HEK293 (cell line): ENCODE measurements around the gene SHISAL2A.

Experiments used
- CTCF ChIA-PET: fragments of 350-600 bp; formaldehyde crosslinking; extraction: SDS; loops from one replicate; lab custom pipeline; 2021; ENCODE audit warnings: antibody characterized with exemption; lab: Yijun Ruan, JAX
- POLR2A ChIA-PET: fragments of 300-600 bp; formaldehyde crosslinking; extraction: SDS; loops from one replicate; lab custom pipeline; 2020; ENCODE audit warnings: antibody characterized with exemption, inconsistent platforms; lab: Yijun Ruan, JAX
- H3K27ac ChIP-seq: fragments of 200-500 bp; sonication (Bioruptor generic); 2 replicates; pipeline ENCODE4 v1.5.1; 2014; ENCODE audit warnings: low read depth, low read length, control low read depth, inconsistent platforms; ENCODE audit errors: extremely low read depth
- H3K36me3 ChIP-seq, 2 experiments: fragments of 200-500 bp in 1 of 2; sonication (Bioruptor generic) in 1 of 2; 1 replicate in 1 of 2; 2 replicates in 1 of 2; pipeline ENCODE4 v1.5.1; 2014 to 2017; ENCODE audit warnings: inconsistent platforms in 2 of 2, low read length in 2 of 2; ENCODE audit not compliant: control insufficient read depth in 2 of 2, insufficient read depth in 1 of 2
- H3K4me1 ChIP-seq: fragments of 200-500 bp; sonication (Bioruptor generic); 2 replicates; pipeline ENCODE4 v1.5.1; 2014; ENCODE audit warnings: mild to moderate bottlenecking, low read length, inconsistent platforms; ENCODE audit not compliant: control insufficient read depth, insufficient read depth
- H3K4me3 ChIP-seq: 2 replicates; pipeline ENCODE4 v1.5.1; 2011; ENCODE audit warnings: low read depth, mild to moderate bottlenecking, control low read depth, low read length, moderate library complexity
- H3K9me3 ChIP-seq: fragments of 200-500 bp; sonication (Bioruptor generic); 2 replicates; pipeline ENCODE4 v1.5.1; 2014; ENCODE audit warnings: low read depth, low read length, inconsistent platforms; ENCODE audit not compliant: control insufficient read depth, insufficient read depth
- KLF16 ChIP-seq: fragments of 450-650 bp; formaldehyde crosslinking; IDR thresholded peaks from 2 replicates; pipeline ENCODE4 v1.5.1; 2017; ENCODE audit warnings: missing biosample characterization, missing genetic modification characterization
- MYNN ChIP-seq: fragments of 450-650 bp; formaldehyde crosslinking; IDR thresholded peaks from 2 replicates; pipeline ENCODE4 v1.5.1; 2016; ENCODE audit warnings: missing biosample characterization, missing genetic modification characterization, borderline replicate concordance
- SCRT1 ChIP-seq: fragments of 450-650 bp; formaldehyde crosslinking; IDR thresholded peaks from 2 replicates; pipeline ENCODE4 v1.5.1; 2016; ENCODE audit warnings: missing biosample characterization, missing genetic modification characterization, borderline replicate concordance
- SETDB1 ChIP-seq: IDR thresholded peaks from one replicate; pipeline ENCODE4 v1.6.1; 2017; ENCODE audit warnings: mild to moderate bottlenecking, low read length, moderate library complexity, mixed read lengths; ENCODE audit not compliant: insufficient read length
- ZBTB1 ChIP-seq: fragments of 450-650 bp; formaldehyde crosslinking; IDR thresholded peaks from 2 replicates; pipeline ENCODE4 v1.5.1; 2016; ENCODE audit warnings: missing biosample characterization, missing genetic modification characterization
- ZBTB21 ChIP-seq: fragments of 450-650 bp; formaldehyde crosslinking; IDR thresholded peaks from 2 replicates; pipeline ENCODE4 v1.5.1; 2017; ENCODE audit warnings: missing biosample characterization, missing genetic modification characterization
- ZFP3 ChIP-seq: fragments of 450-650 bp; formaldehyde crosslinking; IDR thresholded peaks from 2 replicates; pipeline ENCODE4 v1.5.1; 2016; ENCODE audit warnings: low read depth, missing biosample characterization, missing genetic modification characterization
- ZFP41 ChIP-seq: fragments of 450-650 bp; formaldehyde crosslinking; IDR thresholded peaks from 2 replicates; pipeline ENCODE4 v1.5.1; 2016; ENCODE audit warnings: missing biosample characterization, missing genetic modification characterization, borderline replicate concordance
- ZFP69B ChIP-seq: fragments of 450-650 bp; formaldehyde crosslinking; IDR thresholded peaks from 2 replicates; pipeline ENCODE4 v1.5.1; 2016; ENCODE audit warnings: missing biosample characterization, missing genetic modification characterization
- ZNF155 ChIP-seq: fragments of 450-650 bp; formaldehyde crosslinking; IDR thresholded peaks from 2 replicates; pipeline ENCODE4 v1.5.1; 2016; ENCODE audit warnings: missing biosample characterization, missing genetic modification characterization
- ZNF184 ChIP-seq: fragments of 450-650 bp; IDR thresholded peaks from 2 replicates; pipeline ENCODE4 v1.5.1; 2018; ENCODE audit warnings: missing biosample characterization, mild to moderate bottlenecking, missing genetic modification characterization
- ZNF2 ChIP-seq: fragments of 450-650 bp; formaldehyde crosslinking; IDR thresholded peaks from 2 replicates; pipeline ENCODE4 v1.5.1; 2016; ENCODE audit warnings: missing biosample characterization, missing genetic modification characterization
- ZNF23 ChIP-seq: fragments of 450-650 bp; formaldehyde crosslinking; IDR thresholded peaks from 2 replicates; pipeline ENCODE4 v1.5.1; 2016; ENCODE audit warnings: missing biosample characterization, missing genetic modification characterization, borderline replicate concordance
- ZNF24 ChIP-seq: fragments of 450-650 bp; formaldehyde crosslinking; IDR thresholded peaks from 2 replicates; pipeline ENCODE4 v1.5.1; 2016; ENCODE audit warnings: missing biosample characterization, missing genetic modification characterization
- ZNF274 ChIP-seq, 2 experiments: fragments of 200-500 bp in 1 of 2; fragments of 450-650 bp in 1 of 2; sonication (Bioruptor generic) in 1 of 2; formaldehyde crosslinking in 1 of 2; IDR thresholded peaks; 2 replicates each; pipeline versions ENCODE4 v1.5.1 to v1.6.1; 2014 to 2016; ENCODE audit warnings: borderline replicate concordance in 1 of 2, inconsistent platforms in 1 of 2, low read length in 1 of 2, missing biosample characterization in 1 of 2, missing genetic modification characterization in 1 of 2
- ZNF426 ChIP-seq: fragments of 450-650 bp; formaldehyde crosslinking; IDR thresholded peaks from 2 replicates; pipeline ENCODE4 v1.5.1; 2017; ENCODE audit warnings: missing biosample characterization, missing genetic modification characterization, mild to moderate bottlenecking, inconsistent platforms, moderate library complexity
- ZNF664 ChIP-seq: fragments of 450-650 bp; formaldehyde crosslinking; IDR thresholded peaks from 2 replicates; pipeline ENCODE4 v1.5.1; 2016; ENCODE audit warnings: missing biosample characterization, missing genetic modification characterization
- ZNF791 ChIP-seq: fragments of 450-650 bp; formaldehyde crosslinking; IDR thresholded peaks from 2 replicates; pipeline ENCODE4 v1.5.1; 2016; ENCODE audit warnings: missing biosample characterization, missing genetic modification characterization
- TF ChIP-seq, protein P1 (sequence below): fragments of 450-650 bp; IDR thresholded peaks from 2 replicates; pipeline ENCODE4 v1.5.1; 2018; ENCODE audit warnings: missing biosample characterization, missing genetic modification characterization
- TF ChIP-seq, protein P2 (sequence below): fragments of 450-650 bp; formaldehyde crosslinking; IDR thresholded peaks from 2 replicates; pipeline ENCODE4 v1.5.1; 2016; ENCODE audit warnings: missing biosample characterization, missing genetic modification characterization
- TF ChIP-seq, protein P3 (sequence below): fragments of 450-650 bp; formaldehyde crosslinking; IDR thresholded peaks from 2 replicates; pipeline ENCODE4 v1.5.1; 2017; ENCODE audit warnings: missing biosample characterization, mild to moderate bottlenecking, missing genetic modification characterization, moderate library complexity
- TF ChIP-seq, protein P4 (sequence below): IDR thresholded peaks from 2 replicates; pipeline ENCODE4 v1.6.1; 2011; ENCODE audit warnings: mild to moderate bottlenecking, low read depth, low read length, borderline replicate concordance

The SHISAL2A gene

DNA sequence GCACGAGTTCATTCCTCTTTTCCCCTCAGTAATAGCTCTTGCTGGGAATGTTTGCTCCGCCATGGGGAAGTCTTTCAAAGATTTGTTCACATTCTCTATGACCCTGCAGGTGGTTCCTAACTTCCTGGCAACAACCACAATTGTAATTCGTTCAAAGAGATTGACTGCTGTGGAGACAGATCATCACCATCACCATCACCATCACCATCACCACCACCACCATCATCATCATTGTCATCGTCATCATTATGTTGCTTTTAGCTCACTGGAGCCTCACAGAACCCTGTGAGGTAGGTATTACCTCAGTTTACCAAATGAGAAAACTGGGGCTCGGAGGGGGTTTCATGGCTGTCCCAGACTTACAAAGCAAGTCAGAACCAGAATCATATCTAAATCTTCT, 34.3 kb downstream of the SHISAL2A start:
- no peaks in the 10 kb centered on the region for H3K9me3 ChIP-seq
- peaks cover 2% of the 10 kb centered on the region; the same call in 1 of the 2 replicates for H3K4me1 ChIP-seq
- H3K4me3 ChIP-seq, result no peak overlapping the region
- ChIA-PET CTCF (interaction anchor here (1.2 kb wide), 1 partner anchor 298 kb away, joined by 3 read pairs; no protein-coding TSS in a partner anchor), POLR2A (no interaction called here)
- TF ChIP-seq ZNF2 (tag by site-specific recombination), result no peak
- TF ChIP-seq KLF16 (tag by site-specific recombination), result no peak
- TF ChIP-seq SCRT1 (tag by site-specific recombination), result no peak
- TF ChIP-seq, protein P1, sequence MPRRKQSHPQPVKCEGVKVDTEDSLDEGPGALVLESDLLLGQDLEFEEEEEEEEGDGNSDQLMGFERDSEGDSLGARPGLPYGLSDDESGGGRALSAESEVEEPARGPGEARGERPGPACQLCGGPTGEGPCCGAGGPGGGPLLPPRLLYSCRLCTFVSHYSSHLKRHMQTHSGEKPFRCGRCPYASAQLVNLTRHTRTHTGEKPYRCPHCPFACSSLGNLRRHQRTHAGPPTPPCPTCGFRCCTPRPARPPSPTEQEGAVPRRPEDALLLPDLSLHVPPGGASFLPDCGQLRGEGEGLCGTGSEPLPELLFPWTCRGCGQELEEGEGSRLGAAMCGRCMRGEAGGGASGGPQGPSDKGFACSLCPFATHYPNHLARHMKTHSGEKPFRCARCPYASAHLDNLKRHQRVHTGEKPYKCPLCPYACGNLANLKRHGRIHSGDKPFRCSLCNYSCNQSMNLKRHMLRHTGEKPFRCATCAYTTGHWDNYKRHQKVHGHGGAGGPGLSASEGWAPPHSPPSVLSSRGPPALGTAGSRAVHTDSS (tag by site-specific recombination), result peak; percentile 75; the same call in 1 of the 2 replicates
- no peak for TF ChIP-seq ZFP69B (tag by site-specific recombination)
- TF ChIP-seq ZNF426 (tag by site-specific recombination), result no peak
- no peak overlapping the region for H3K27ac ChIP-seq
- H3K36me3 ChIP-seq, result no peaks in the 10 kb centered on the region

DNA sequence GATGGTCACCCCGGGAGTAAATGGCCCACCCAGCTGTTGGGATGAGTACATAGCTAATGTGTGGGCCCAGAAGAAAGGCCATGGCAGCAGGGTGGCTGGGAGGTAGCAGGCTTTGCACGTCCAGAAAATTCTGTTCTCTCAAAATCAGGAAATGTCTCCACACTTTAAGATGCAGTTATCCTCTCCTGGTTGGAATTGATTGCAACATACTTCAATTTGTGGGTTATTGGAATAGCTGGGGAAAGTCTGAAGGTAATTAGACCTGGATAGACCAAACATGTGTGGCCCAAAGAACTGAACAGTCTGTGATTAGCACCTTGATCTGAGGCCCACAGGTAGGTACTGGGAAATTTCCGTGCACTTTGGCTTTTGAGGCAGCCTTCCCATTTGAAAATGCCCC, 35.0 kb downstream of the SHISAL2A start:
- POLR2A ChIA-PET, result interaction anchor here (1.1 kb wide), 1 partner anchor 27 kb away, joined by 3 read pairs; no protein-coding TSS in a partner anchor
- H3K9me3 ChIP-seq, result no peaks in the 10 kb centered on the region
- H3K4me3 ChIP-seq, result no peak overlapping the region
- H3K36me3 ChIP-seq, result no peaks in the 10 kb centered on the region
- peaks cover 2% of the 10 kb centered on the region; the same call in 1 of the 2 replicates for H3K4me1 ChIP-seq
- TF ChIP-seq ZBTB1 (tag by site-specific recombination) (no peak), MYNN (tag by site-specific recombination) (no peak), ZFP3 (tag by site-specific recombination) (no peak), ZNF23 (no peak), ZFP41 (tag by site-specific recombination) (no peak), ZNF664 (tag by site-specific recombination) (no peak), ZBTB21 (tag by site-specific recombination) (no peak), ZNF155 (tag by site-specific recombination) (no peak), ZNF24 (tag by site-specific recombination) (no peak), ZNF184 (no peak), ZNF274 (IDR thresholded peaks at IDR 0.05; ENCODE audit: low read length) (no peak), ZNF274 (tag by site-specific recombination; IDR thresholded peaks at IDR 0.05; ENCODE audit: borderline replicate concordance) (no peak), ZNF791 (no peak), SETDB1 (no peak)
- TF ChIP-seq, protein P2, sequence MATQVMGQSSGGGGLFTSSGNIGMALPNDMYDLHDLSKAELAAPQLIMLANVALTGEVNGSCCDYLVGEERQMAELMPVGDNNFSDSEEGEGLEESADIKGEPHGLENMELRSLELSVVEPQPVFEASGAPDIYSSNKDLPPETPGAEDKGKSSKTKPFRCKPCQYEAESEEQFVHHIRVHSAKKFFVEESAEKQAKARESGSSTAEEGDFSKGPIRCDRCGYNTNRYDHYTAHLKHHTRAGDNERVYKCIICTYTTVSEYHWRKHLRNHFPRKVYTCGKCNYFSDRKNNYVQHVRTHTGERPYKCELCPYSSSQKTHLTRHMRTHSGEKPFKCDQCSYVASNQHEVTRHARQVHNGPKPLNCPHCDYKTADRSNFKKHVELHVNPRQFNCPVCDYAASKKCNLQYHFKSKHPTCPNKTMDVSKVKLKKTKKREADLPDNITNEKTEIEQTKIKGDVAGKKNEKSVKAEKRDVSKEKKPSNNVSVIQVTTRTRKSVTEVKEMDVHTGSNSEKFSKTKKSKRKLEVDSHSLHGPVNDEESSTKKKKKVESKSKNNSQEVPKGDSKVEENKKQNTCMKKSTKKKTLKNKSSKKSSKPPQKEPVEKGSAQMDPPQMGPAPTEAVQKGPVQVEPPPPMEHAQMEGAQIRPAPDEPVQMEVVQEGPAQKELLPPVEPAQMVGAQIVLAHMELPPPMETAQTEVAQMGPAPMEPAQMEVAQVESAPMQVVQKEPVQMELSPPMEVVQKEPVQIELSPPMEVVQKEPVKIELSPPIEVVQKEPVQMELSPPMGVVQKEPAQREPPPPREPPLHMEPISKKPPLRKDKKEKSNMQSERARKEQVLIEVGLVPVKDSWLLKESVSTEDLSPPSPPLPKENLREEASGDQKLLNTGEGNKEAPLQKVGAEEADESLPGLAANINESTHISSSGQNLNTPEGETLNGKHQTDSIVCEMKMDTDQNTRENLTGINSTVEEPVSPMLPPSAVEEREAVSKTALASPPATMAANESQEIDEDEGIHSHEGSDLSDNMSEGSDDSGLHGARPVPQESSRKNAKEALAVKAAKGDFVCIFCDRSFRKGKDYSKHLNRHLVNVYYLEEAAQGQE (tag by site-specific recombination), result no peak
- TF ChIP-seq, protein P3, sequence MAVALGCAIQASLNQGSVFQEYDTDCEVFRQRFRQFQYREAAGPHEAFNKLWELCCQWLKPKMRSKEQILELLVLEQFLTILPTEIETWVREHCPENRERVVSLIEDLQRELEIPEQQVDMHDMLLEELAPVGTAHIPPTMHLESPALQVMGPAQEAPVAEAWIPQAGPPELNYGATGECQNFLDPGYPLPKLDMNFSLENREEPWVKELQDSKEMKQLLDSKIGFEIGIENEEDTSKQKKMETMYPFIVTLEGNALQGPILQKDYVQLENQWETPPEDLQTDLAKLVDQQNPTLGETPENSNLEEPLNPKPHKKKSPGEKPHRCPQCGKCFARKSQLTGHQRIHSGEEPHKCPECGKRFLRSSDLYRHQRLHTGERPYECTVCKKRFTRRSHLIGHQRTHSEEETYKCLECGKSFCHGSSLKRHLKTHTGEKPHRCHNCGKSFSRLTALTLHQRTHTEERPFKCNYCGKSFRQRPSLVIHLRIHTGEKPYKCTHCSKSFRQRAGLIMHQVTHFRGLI (tag by site-specific recombination), result no peak
- TF ChIP-seq, protein P4, sequence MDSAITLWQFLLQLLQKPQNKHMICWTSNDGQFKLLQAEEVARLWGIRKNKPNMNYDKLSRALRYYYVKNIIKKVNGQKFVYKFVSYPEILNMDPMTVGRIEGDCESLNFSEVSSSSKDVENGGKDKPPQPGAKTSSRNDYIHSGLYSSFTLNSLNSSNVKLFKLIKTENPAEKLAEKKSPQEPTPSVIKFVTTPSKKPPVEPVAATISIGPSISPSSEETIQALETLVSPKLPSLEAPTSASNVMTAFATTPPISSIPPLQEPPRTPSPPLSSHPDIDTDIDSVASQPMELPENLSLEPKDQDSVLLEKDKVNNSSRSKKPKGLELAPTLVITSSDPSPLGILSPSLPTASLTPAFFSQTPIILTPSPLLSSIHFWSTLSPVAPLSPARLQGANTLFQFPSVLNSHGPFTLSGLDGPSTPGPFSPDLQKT, result no peak
- TF ChIP-seq, all 188 proteins: peak for 0
- H3K27ac ChIP-seq, result no peak overlapping the region
- CTCF ChIA-PET, result no interaction called here
